Ovary (tissue), 3 donors: ENCODE results near the gene SSBP2.

ENCODE experiments used
- POLR2A ChIP-seq: fragments of 450-650 bp; IDR thresholded peaks from one replicate; pipeline ENCODE4 v1.6.1; 2017; ENCODE audit warnings: antibody characterized with exemption, mild to moderate bottlenecking, moderate library complexity
- TF ChIP-seq, protein P1 (sequence below), 3 donors: fragments of 450-650 bp in 2 of 3; fragments of 200-600 bp in 1 of 3; IDR thresholded peaks; one replicate each; pipeline versions ENCODE4 v1.5.1 to v1.8.0; 2016 to 2022; ENCODE audit warnings: antibody characterized with exemption in 3 of 3, mild to moderate bottlenecking in 1 of 3
- donor health status: DM: no; HTN: no; CAD: no.

DNA sequence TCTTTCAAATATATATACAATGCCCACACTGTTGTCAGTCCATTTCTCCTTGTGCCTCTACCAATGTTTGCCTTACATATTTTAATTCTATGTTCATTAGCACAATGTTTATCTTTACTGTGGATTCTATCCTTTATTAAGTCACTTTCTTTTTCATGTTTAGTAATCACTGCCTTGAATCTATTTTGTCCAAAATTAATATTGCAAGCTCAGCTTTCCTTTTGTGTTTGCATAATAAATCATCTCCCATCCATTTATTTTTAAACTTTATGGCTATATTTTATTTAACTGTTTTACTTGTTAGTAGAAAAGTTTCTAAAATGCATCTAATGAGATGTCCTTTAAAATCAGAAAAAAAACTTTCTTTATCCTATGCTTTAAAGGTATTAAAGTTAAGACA is 230.1 kb downstream of the SSBP2 start:
- TF ChIP-seq POLR2A = no peak
- TF ChIP-seq, protein P1, sequence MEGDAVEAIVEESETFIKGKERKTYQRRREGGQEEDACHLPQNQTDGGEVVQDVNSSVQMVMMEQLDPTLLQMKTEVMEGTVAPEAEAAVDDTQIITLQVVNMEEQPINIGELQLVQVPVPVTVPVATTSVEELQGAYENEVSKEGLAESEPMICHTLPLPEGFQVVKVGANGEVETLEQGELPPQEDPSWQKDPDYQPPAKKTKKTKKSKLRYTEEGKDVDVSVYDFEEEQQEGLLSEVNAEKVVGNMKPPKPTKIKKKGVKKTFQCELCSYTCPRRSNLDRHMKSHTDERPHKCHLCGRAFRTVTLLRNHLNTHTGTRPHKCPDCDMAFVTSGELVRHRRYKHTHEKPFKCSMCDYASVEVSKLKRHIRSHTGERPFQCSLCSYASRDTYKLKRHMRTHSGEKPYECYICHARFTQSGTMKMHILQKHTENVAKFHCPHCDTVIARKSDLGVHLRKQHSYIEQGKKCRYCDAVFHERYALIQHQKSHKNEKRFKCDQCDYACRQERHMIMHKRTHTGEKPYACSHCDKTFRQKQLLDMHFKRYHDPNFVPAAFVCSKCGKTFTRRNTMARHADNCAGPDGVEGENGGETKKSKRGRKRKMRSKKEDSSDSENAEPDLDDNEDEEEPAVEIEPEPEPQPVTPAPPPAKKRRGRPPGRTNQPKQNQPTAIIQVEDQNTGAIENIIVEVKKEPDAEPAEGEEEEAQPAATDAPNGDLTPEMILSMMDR (IDR thresholded peaks at IDR 0.05) = no peak
